Activated CD4-positive, alpha-beta T cell treated with anti-CD3 and anti-CD28 coated beads, Interleukin-10, Interleukin-2, amounts not matched to agents 100 ng/mL and 50 ng/mL, durations not matched to agents 16 hours and 8 hours (primary cell): ENCODE results near the gene VPS13D.
A peak's percentile ranks its signal among the peaks of the same experiment; 100 is the strongest.
"Not testable (repeated sequence)": the region's sequence is repeated elsewhere in the genome, so short reads cannot be mapped to it uniquely, and the experiment has no call there.

Experiments used
- DNase-seq: peaks from one replicate; pipeline ENCODE4 v3.0.0-alpha.2; 2020

VPS13D gene

GRCh38 chr1:12453400-12454343, 223.8 kb downstream of the VPS13D start:
- no peak for DNase-seq

GRCh38 chr1:12454406-12455391, 224.9 kb downstream of the VPS13D start:
- DNase-seq, result no peak

- DNase-seq, result not testable (repeated sequence)
Measured at GRCh38 chr1:12456081-12456480, 226.3 kb downstream of the VPS13D start.

- no peak for DNase-seq
Measured at GRCh38 chr1:12456979-12457378, 227.1 kb downstream of the VPS13D start.

- no peak for DNase-seq
Measured at GRCh38 chr1:12457771-12458170, 227.9 kb downstream of the VPS13D start.

GRCh38 chr1:12458571-12458970, 228.7 kb downstream of the VPS13D start:
- no peak for DNase-seq

- DNase-seq, result no peak
Measured at GRCh38 chr1:12460121-12460520, 230.3 kb downstream of the VPS13D start.

GRCh38 chr1:12460911-12461621, 231.2 kb downstream of the VPS13D start:
- DNase-seq, result no peak

GRCh38 chr1:12461754-12462153, 231.9 kb downstream of the VPS13D start:
- no peak for DNase-seq

- no peak for DNase-seq
Measured at GRCh38 chr1:12462586-12462985, 232.8 kb downstream of the VPS13D start.

- no peak for DNase-seq
Measured at GRCh38 chr1:12464045-12464461, 234.2 kb downstream of the VPS13D start.

GRCh38 chr1:12464598-12465056, 234.8 kb downstream of the VPS13D start:
- no peak for DNase-seq

GRCh38 chr1:12465126-12465525, 235.3 kb downstream of the VPS13D start:
- no peak for DNase-seq

GRCh38 chr1:12466816-12467215, 237.0 kb downstream of the VPS13D start:
- DNase-seq, result no peak

GRCh38 chr1:12467570-12468286, 237.9 kb downstream of the VPS13D start:
- peak; percentile 64 for DNase-seq

GRCh38 chr1:12468323-12468722, 238.5 kb downstream of the VPS13D start:
- no peak for DNase-seq

GRCh38 chr1:12469493-12469892, 239.7 kb downstream of the VPS13D start:
- no peak for DNase-seq

- no peak for DNase-seq
Measured at GRCh38 chr1:12469990-12470389, 240.2 kb downstream of the VPS13D start.

- DNase-seq, result not testable (repeated sequence)
Measured at GRCh38 chr1:12470916-12471315, 241.1 kb downstream of the VPS13D start.

GRCh38 chr1:12472156-12472797, 242.4 kb downstream of the VPS13D start:
- DNase-seq, result no peak

GRCh38 chr1:12472798-12473551, 243.1 kb downstream of the VPS13D start:
- DNase-seq, result peak; percentile 92
